ENCODE data around the gene SYT5. TPM values are rescaled to one million over a fixed set of nuclear protein-coding genes. Genes with fewer than 3 reads are reported as not detected.

The SYT5 gene
- total RNA-seq, 1 experiment from 2014 or later = 0.36 TPM

- DNase-seq (ENCODE audit: low read depth) = no peak
Measured at GRCh38 chr19:55147545-55148251, 32.4 kb downstream of the SYT5 start.

- DNase-seq (ENCODE audit: low read depth) = peak; percentile 49
Measured at GRCh38 chr19:55146705-55147273, 33.3 kb downstream of the SYT5 start.

GRCh38 chr19:55146078-55146704, 33.9 kb downstream of the SYT5 start:
- DNase-seq (ENCODE audit: low read depth) = peak; percentile 45

GRCh38 chr19:55145232-55145631, 34.9 kb downstream of the SYT5 start:
- DNase-seq (ENCODE audit: low read depth) = no peak

- DNase-seq (ENCODE audit: low read depth) = no peak
Measured at GRCh38 chr19:55141696-55142095, 38.4 kb downstream of the SYT5 start.

- DNase-seq (ENCODE audit: low read depth) = no peak
Measured at GRCh38 chr19:55137915-55138314, 42.2 kb downstream of the SYT5 start.

GRCh38 chr19:55136399-55137102, 43.5 kb downstream of the SYT5 start:
- DNase-seq (ENCODE audit: low read depth) = no peak

GRCh38 chr19:55134736-55135135, 45.4 kb downstream of the SYT5 start:
- no peak for DNase-seq (ENCODE audit: low read depth)

- no peak for DNase-seq (ENCODE audit: low read depth)
Measured at GRCh38 chr19:55133639-55134444, 46.2 kb downstream of the SYT5 start.

GRCh38 chr19:55132453-55133129, 47.5 kb downstream of the SYT5 start:
- no peak for DNase-seq (ENCODE audit: low read depth)

GRCh38 chr19:55131421-55131820, 48.7 kb downstream of the SYT5 start:
- DNase-seq (ENCODE audit: low read depth) = no peak

Other genes with a start within 250 kb of the SYT5 start
- gene NLRP7, start 232.8 kb downstream of the SYT5 start, total RNA-seq (2014; rRNA removed; shearing (Covaris generic)) = not detected in 2 replicates
- gene NLRP2, start 213.9 kb downstream of the SYT5 start, total RNA-seq (2014; rRNA removed; shearing (Covaris generic)) = 0.12 and 0.20 TPM in 2 replicates
- gene GP6, start 142.0 kb downstream of the SYT5 start, total RNA-seq (2014; rRNA removed; shearing (Covaris generic)) = not detected in 2 replicates
- gene RDH13, start 117.1 kb downstream of the SYT5 start, total RNA-seq (2014; rRNA removed; shearing (Covaris generic)) = 5.2 and 7.3 TPM in 2 replicates
- 8.5 and 12.3 TPM in 2 replicates for gene EPS8L1, start 104.4 kb downstream of the SYT5 start, total RNA-seq (2014; rRNA removed; shearing (Covaris generic))
- 22.3 and 31.0 TPM in 2 replicates for gene PPP1R12C, start 62.7 kb downstream of the SYT5 start, total RNA-seq (2014; rRNA removed; shearing (Covaris generic))
- 32.5 and 42.4 TPM in 2 replicates for gene TNNT1, start 31.1 kb downstream of the SYT5 start, total RNA-seq (2014; rRNA removed; shearing (Covaris generic))
- 0.48 and 0.78 TPM in 2 replicates for gene TNNI3, start 22.6 kb downstream of the SYT5 start, total RNA-seq (2014; rRNA removed; shearing (Covaris generic))
- gene DNAAF3, start 13.7 kb downstream of the SYT5 start, total RNA-seq (2014; rRNA removed; shearing (Covaris generic)) = 1.4 and 1.6 TPM in 2 replicates
- gene PTPRH, start 29.2 kb upstream of the SYT5 start, total RNA-seq (2014; rRNA removed; shearing (Covaris generic)) = 5.4 and 6.0 TPM in 2 replicates
- 0.20 and 0.60 TPM in 2 replicates for gene TMEM86B, start 48.5 kb upstream of the SYT5 start, total RNA-seq (2014; rRNA removed; shearing (Covaris generic))
- gene PPP6R1, start 78.7 kb upstream of the SYT5 start, total RNA-seq (2014; rRNA removed; shearing (Covaris generic)) = 19.7 and 28.0 TPM in 2 replicates
- 35.1 and 57.0 TPM in 2 replicates for gene HSPBP1, start 99.8 kb upstream of the SYT5 start, total RNA-seq (2014; rRNA removed; shearing (Covaris generic))
- gene BRSK1, start 103.7 kb upstream of the SYT5 start, total RNA-seq (2014; rRNA removed; shearing (Covaris generic)) = 1.1 and 1.2 TPM in 2 replicates
- not detected in 2 replicates for gene TMEM150B, start 145.1 kb upstream of the SYT5 start, total RNA-seq (2014; rRNA removed; shearing (Covaris generic))
- 4.1 and 5.6 TPM in 2 replicates for gene KMT5C, start 159.6 kb upstream of the SYT5 start, total RNA-seq (2014; rRNA removed; shearing (Covaris generic))
- gene COX6B2, start 174.4 kb upstream of the SYT5 start, total RNA-seq (2014; rRNA removed; shearing (Covaris generic)) = 0.10 TPM in 1 of 2 replicates, not detected in the other
- not detected in 2 replicates for gene GARIN5B, start 183.0 kb upstream of the SYT5 start, total RNA-seq (2014; rRNA removed; shearing (Covaris generic))
- gene IL11, start 190.2 kb upstream of the SYT5 start, total RNA-seq (2014; rRNA removed; shearing (Covaris generic)) = 5.6 and 8.4 TPM in 2 replicates
- gene TMEM190, start 196.5 kb upstream of the SYT5 start, total RNA-seq (2014; rRNA removed; shearing (Covaris generic)) = not detected in 2 replicates
- gene TMEM238, start 204.0 kb upstream of the SYT5 start, total RNA-seq (2014; rRNA removed; shearing (Covaris generic)) = not detected in 2 replicates
- 457 and 492 TPM in 2 replicates for gene RPL28, start 205.6 kb upstream of the SYT5 start, total RNA-seq (2014; rRNA removed; shearing (Covaris generic))
- gene UBE2S, start 227.5 kb upstream of the SYT5 start, total RNA-seq (2014; rRNA removed; shearing (Covaris generic)) = 250 and 347 TPM in 2 replicates